MG63 (cell line): Measurements from ENCODE around the gene DDX18. TPM values are rescaled to one million over a fixed set of nuclear protein-coding genes. Genes with fewer than 3 reads are reported as not detected.
"Not testable (repeated sequence)": the region's sequence is repeated elsewhere in the genome, so short reads cannot be mapped to it uniquely, and the experiment has no call there.

Experiments
- DNase-seq: peaks from one replicate; pipeline ENCODE4 v3.0.0-alpha.2; 2020
- H3K27me3 ChIP-seq: fragments of 250-450 bp; sonication (Bioruptor Pico); 2 replicates; pipeline ENCODE4 v1.5.1; 2020; ENCODE audit warnings: mild to moderate bottlenecking, moderate library complexity
- H3K36me3 ChIP-seq: fragments of 250-450 bp; sonication (Bioruptor Pico); 2 replicates; pipeline ENCODE4 v1.5.1; 2020; ENCODE audit warnings: mild to moderate bottlenecking, moderate library complexity
- H3K4me3 ChIP-seq: fragments of 250-450 bp; sonication (Bioruptor Pico); 2 replicates; pipeline ENCODE4 v1.5.1; 2020; ENCODE audit warnings: mild to moderate bottlenecking, moderate library complexity
- H3K9me3 ChIP-seq: fragments of 250-450 bp; sonication (Bioruptor Pico); 2 replicates; pipeline ENCODE4 v1.5.1; 2020; ENCODE audit warnings: mild to moderate bottlenecking, moderate library complexity
- total RNA-seq: library from RNA; depleted of rRNA; stranded (reverse); fragments of >200 nt; shearing (Covaris generic); gene quantifications from 2 replicates; pipeline ENCODE4 v1.2.3, GENCODE V29; 2014; ENCODE audit warnings: low replicate concordance; rRNA removed

Gene DDX18
- 40.2 and 46.7 TPM in 2 replicates for total RNA-seq

- no peaks in the 10 kb centered on the region for H3K27me3 ChIP-seq
- DNase-seq, result peak; percentile 96
- H3K4me3 ChIP-seq, result peak within 1 kb of the TSS; percentile 86
- H3K9me3 ChIP-seq, result no peaks in the 10 kb centered on the region
- H3K36me3 ChIP-seq, result peaks cover 40% of the 10 kb centered on the region
Measured at GRCh38 chr2:117814417-117815264, at the start of gene DDX18. Gene DDX18, plus strand, starts transcription at chr2:117814691. Its CDS starts 87 bp downstream, at chr2:117814778.

DNA sequence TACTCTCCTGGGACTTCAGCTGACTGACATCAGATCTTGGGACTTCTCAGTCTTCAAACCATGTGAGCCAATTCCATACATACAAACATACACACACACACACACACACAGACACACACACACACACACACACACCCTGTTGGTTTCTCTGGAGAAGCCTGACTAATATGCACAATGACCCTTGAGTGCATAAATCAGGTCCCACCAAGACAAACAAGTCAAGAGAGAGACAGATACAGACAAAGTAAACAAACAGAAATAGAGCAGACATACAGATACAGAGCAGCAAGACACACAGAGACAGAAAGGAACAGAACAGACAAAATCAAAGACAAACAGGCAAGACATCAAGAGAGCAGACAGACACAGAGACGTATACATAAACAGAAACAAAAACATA lies 43.8 kb upstream of the DDX18 start:
- Histone ChIP-seq H3K9me3 (0 out of 2 replicates have a peak, but pooled peaks cover 2% of the 10 kb centered on the region), H3K36me3 (no peaks in the 10 kb centered on the region)

DNA sequence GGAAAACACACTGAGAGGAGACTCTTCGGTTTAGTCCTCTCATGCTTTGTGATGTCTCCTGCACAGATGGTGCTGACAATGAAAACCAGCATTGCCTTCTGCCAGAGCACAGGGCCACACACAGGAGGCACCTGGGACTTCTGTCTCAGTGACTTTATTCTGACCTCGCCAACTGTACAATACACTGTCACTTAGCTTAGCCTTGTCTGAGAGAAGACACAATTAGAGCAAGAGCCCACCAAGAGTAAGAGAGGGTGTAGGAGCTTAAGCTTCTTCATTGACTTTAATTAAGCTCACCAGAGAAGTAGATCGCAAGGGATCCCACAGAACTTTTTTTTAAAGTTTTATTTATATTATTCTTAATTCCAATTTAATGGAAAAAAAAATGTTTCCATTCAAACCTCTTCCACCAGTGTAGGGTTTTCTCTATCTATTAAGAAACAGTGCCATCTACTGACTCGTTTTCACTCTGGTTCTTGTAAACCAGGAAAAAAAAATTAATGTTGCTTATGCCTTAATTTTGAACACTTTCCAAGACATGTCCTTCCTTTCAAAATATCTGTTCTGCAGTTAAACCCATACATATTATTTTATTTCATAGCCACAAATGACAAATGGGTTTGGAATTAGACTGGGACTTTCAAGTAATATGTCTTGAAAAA lies 42.4 kb upstream of the DDX18 start:
- no peaks in the 10 kb centered on the region for H3K36me3 ChIP-seq
- 0 out of 2 replicates have a peak, but pooled peaks cover 2% of the 10 kb centered on the region for H3K9me3 ChIP-seq
- no peaks in the 10 kb centered on the region for H3K27me3 ChIP-seq
- H3K4me3 ChIP-seq, result no peak overlapping the region
- no peak for DNase-seq

More for the DNA sequence above, 43.8 kb upstream of the DDX18 start:
- no peak for DNase-seq
- Histone ChIP-seq H3K4me3 (no peak overlapping the region), H3K27me3 (no peaks in the 10 kb centered on the region)

DNA sequence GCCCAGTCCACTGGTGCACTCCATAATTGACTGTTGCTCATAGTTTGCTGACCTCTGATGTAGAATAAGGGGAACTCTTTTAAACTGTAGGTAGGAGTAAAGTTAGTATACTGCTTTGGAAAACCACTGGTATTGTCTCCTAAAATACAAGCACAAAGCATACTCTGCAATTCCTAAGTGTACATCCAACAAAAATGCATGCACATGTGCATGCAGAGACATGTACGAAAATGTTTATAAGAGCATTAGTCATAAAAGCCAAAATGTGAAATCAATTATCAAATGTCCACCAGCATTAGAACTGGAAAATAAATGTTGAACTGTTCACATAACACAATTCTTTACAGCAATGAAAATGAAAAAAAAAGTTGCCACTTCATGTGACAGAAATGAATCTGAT lies 39.8 kb upstream of the DDX18 start:
- no peaks in the 10 kb centered on the region for H3K9me3 ChIP-seq
- no peaks in the 10 kb centered on the region for H3K36me3 ChIP-seq
- no peaks in the 10 kb centered on the region for H3K27me3 ChIP-seq
- H3K4me3 ChIP-seq, result no peak overlapping the region
- DNase-seq, result no peak

DNA sequence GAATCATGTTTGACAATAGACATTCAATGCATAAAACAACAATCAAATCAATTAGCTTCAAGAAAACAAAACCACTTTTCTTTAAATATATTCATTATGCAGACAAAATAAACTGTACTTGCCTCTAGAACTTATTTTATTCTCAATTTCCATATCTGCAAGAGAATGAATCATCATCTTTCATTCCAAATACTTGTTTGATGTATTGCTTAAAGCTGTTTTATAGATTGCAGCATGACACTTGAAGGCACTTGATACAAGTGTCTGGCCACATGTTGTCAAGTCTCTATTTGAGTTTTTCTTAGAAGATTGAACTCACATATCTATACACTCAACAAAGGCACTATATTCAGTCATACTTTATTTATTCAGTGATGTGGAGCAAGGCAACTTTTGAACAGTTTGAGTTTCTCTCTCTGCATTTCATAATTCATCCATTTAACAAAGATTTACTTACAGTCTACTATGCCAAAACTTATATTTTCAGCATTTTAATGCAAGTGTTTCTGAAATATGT lies 38.7 kb upstream of the DDX18 start:
- H3K36me3 ChIP-seq, result no peaks in the 10 kb centered on the region
- no peak for DNase-seq

DNA sequence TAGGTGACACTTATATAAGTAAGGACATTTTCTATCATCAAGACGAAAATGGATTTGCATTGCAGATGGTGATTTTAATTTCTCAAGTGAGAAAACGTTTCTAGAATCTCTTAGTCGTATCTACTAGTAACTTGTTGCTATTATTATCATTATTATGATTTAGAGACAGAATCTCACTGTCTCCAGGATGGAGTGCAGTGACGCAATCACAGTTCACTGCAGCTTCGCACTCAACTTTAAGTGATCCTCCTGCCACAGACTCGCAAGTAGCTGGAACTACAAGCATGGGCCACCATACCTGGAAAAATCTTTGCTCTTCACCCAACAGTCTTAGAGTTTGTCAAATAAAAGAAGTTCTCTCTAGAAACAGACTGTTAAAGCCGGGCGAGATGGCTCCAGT lies 37.6 kb upstream of the DDX18 start:
- no peak for DNase-seq
- H3K27me3 ChIP-seq, result no peaks in the 10 kb centered on the region
- H3K9me3 ChIP-seq, result no peaks in the 10 kb centered on the region
- H3K4me3 ChIP-seq, result no peak overlapping the region
- H3K36me3 ChIP-seq, result no peaks in the 10 kb centered on the region

More for the DNA sequence above, 38.7 kb upstream of the DDX18 start:
- Histone ChIP-seq H3K27me3 (no peaks in the 10 kb centered on the region), H3K4me3 (no peak overlapping the region), H3K9me3 (no peaks in the 10 kb centered on the region)

GRCh38 chr2:117785740-117786139 lies 28.8 kb upstream of the DDX18 start:
- Histone ChIP-seq H3K36me3 (no peaks in the 10 kb centered on the region), H3K27me3 (no peaks in the 10 kb centered on the region), H3K4me3 (no peak overlapping the region), H3K9me3 (no peaks in the 10 kb centered on the region; the same call in none of the 2 replicates)
- DNase-seq, result peak; percentile 28

DNA sequence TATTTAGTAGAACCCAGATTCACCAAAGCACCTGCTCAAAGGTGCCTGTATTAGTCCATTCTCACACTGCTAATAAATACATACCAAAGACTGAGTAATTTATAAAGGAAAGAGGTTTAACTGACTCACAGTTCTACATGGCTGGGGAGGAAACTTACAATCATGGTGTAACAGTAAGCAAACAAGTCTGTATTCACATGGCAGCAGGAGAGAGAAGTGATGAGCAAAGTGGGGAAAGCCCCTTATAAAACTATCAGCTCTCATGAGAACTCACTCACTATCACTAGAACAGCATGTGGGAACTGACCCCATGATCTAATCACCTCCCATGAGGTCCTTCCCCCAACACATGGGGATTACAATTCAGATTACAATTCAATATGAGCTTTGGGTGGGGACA lies 28.0 kb upstream of the DDX18 start:
- no peaks in the 10 kb centered on the region for H3K36me3 ChIP-seq
- no peak overlapping the region for H3K4me3 ChIP-seq
- DNase-seq, result no peak
- no peaks in the 10 kb centered on the region; the same call in none of the 2 replicates for H3K9me3 ChIP-seq
- H3K27me3 ChIP-seq, result no peaks in the 10 kb centered on the region

- no peaks in the 10 kb centered on the region for H3K27me3 ChIP-seq
- no peak overlapping the region for H3K4me3 ChIP-seq
- no peaks in the 10 kb centered on the region; the same call in none of the 2 replicates for H3K9me3 ChIP-seq
- H3K36me3 ChIP-seq, result no peaks in the 10 kb centered on the region
- no peak for DNase-seq
Measured at GRCh38 chr2:117789505-117789904, 25.0 kb upstream of the DDX18 start.

DNA sequence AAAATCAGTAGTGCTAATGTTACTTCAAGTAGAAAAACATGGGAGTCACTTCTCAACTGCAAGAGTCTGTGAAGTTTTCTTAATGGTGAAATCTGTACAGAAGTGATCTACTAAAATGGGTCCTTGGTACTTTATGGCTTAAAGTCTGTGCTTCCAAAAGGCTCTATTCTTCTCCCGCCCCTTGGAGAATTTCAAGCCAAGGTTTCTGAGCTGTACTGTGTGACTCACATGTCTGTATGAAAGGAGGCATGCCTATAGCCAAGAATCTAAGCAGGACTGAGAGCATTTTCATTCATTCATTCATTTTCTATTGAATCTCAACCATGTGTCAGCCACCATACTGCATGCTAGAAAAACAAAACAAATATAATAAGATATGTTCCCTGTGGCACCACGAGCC lies 19.8 kb upstream of the DDX18 start:
- DNase-seq, result peak; percentile 56
- no peaks in the 10 kb centered on the region for H3K27me3 ChIP-seq
- no peak overlapping the region for H3K4me3 ChIP-seq
- peaks cover 2% of the 10 kb centered on the region; the same call in 1 of the 2 replicates for H3K9me3 ChIP-seq
- H3K36me3 ChIP-seq, result no peaks in the 10 kb centered on the region

DNA sequence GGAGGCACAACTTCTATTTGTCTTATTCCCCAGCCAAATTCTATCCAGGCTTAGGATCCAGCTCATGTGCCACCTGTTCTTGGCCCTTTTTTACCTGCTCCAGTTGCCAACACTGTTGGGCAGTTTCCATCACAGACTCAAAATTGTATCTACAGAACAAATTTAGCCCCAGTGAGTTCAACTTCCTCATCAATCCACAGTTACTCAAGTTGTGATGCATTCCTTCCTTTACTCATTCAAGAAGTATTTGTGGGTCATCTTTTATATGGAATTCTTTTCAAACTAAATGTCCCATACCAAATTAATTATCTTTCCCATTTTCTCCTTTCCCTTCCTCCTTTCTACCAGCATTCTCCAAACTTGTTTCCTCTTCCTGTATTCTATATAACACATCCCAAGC lies 12.7 kb upstream of the DDX18 start:
- no peaks in the 10 kb centered on the region for H3K36me3 ChIP-seq
- 0 out of 2 replicates have a peak, but pooled peaks cover 1% of the 10 kb centered on the region for H3K9me3 ChIP-seq
- no peak overlapping the region for H3K4me3 ChIP-seq
- no peaks in the 10 kb centered on the region for H3K27me3 ChIP-seq
- no peak for DNase-seq

- not testable (repeated sequence) for H3K27me3 ChIP-seq, H3K36me3 ChIP-seq, DNase-seq, H3K4me3 ChIP-seq, H3K9me3 ChIP-seq
Measured at GRCh38 chr2:117803644-117804325, 10.7 kb upstream of the DDX18 start.

- Histone ChIP-seq H3K9me3 (no peaks in the 10 kb centered on the region), H3K4me3 (no peak overlapping the region), H3K36me3 (peaks cover 18% of the 10 kb centered on the region), H3K27me3 (no peaks in the 10 kb centered on the region)
- DNase-seq, result no peak
Measured at GRCh38 chr2:117812443-117812842, 2.0 kb upstream of the DDX18 start.

GRCh38 chr2:117815946-117816345 lies 1.5 kb downstream of the DDX18 start:
- no peaks in the 10 kb centered on the region for H3K9me3 ChIP-seq
- DNase-seq, result no peak
- no peaks in the 10 kb centered on the region for H3K27me3 ChIP-seq
- H3K4me3 ChIP-seq, result peak overlapping the region; percentile 86
- H3K36me3 ChIP-seq, result peaks cover 53% of the 10 kb centered on the region

DNA sequence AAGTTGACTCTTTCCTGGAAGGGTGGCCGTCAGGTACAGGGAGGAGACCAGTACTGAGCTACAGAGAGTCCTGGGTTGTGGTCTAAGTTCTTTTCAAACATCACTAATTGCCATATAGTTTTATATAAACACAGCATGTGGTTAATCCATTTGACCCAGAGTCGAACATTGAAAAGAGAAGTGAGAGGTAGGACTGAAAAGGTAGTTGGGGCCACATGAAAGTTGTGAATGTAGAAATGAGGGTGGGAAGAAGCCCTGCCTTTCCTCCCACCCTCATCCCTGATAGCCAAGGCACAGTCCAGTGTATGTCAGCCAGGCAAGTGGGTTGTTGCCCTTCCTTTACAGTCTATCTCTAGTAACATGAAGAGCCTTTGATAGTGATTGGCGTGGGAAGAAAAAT lies 4.4 kb downstream of the DDX18 start:
- Histone ChIP-seq H3K27me3 (no peaks in the 10 kb centered on the region), H3K4me3 (no peak overlapping the region), H3K9me3 (no peaks in the 10 kb centered on the region), H3K36me3 (peaks cover 83% of the 10 kb centered on the region)
- DNase-seq, result no peak

- DNase-seq, result no peak
- Histone ChIP-seq H3K27me3 (no peaks in the 10 kb centered on the region), H3K9me3 (no peaks in the 10 kb centered on the region), H3K36me3 (peaks cover 98% of the 10 kb centered on the region), H3K4me3 (no peak overlapping the region)
Measured at GRCh38 chr2:117820444-117820843, 6.0 kb downstream of the DDX18 start.

- Histone ChIP-seq H3K27me3 (no peaks in the 10 kb centered on the region), H3K4me3 (no peak overlapping the region), H3K9me3 (no peaks in the 10 kb centered on the region), H3K36me3 (peaks cover 97% of the 10 kb centered on the region)
- no peak for DNase-seq
Measured at GRCh38 chr2:117825437-117825836, 10.9 kb downstream of the DDX18 start.
